HG02870 (cell line): ENCODE measurements around the gene UBC.
"Not testable (repeated sequence)": the region's sequence is repeated elsewhere in the genome, so short reads cannot be mapped to it uniquely, and the experiment has no call there.

Experiments
- ATAC-seq: cut with Tn5 transposase; IDR thresholded peaks from one replicate; pipeline ENCODE4 v1.9.1; 2021; ENCODE audit warnings: mild to moderate bottlenecking, moderate library complexity; ENCODE audit not compliant: unreplicated experiment

The UBC gene

GRCh38 chr12:124915239-124916236 lies 1.1 kb upstream of the UBC start:
- ATAC-seq, result peak; percentile 3

- peak; percentile 20 for ATAC-seq
These were observed 717 bp downstream of the UBC start for GRCh38 chr12:124913474-124914391.

- not testable (repeated sequence) for ATAC-seq
These were observed 1.7 kb downstream of the UBC start for GRCh38 chr12:124912529-124913287.

GRCh38 chr12:124911521-124911920 lies 2.9 kb downstream of the UBC start:
- not testable (repeated sequence) for ATAC-seq

GRCh38 chr12:124910561-124911478 lies 3.6 kb downstream of the UBC start:
- ATAC-seq, result no peak

- no peak for ATAC-seq
These were observed 4.5 kb downstream of the UBC start for GRCh38 chr12:124909831-124910560.

GRCh38 chr12:124906606-124907261 lies 7.7 kb downstream of the UBC start:
- ATAC-seq, result peak; percentile 50

- ATAC-seq, result no peak
These were observed 9.9 kb downstream of the UBC start for GRCh38 chr12:124904306-124905098.

GRCh38 chr12:124902916-124903315 lies 11.5 kb downstream of the UBC start:
- ATAC-seq, result peak; percentile 43

- no peak for ATAC-seq
These were observed 13.4 kb downstream of the UBC start for GRCh38 chr12:124901003-124901402.

- ATAC-seq, result not testable (repeated sequence)
These were observed 14.1 kb downstream of the UBC start for GRCh38 chr12:124900345-124900795.

- no peak for ATAC-seq
These were observed 15.5 kb downstream of the UBC start for GRCh38 chr12:124898923-124899294.

- no peak for ATAC-seq
These were observed 16.1 kb downstream of the UBC start for GRCh38 chr12:124898200-124898922.

GRCh38 chr12:124896461-124896860 lies 18.0 kb downstream of the UBC start:
- no peak for ATAC-seq

- peak; percentile 62 for ATAC-seq
These were observed 20.5 kb downstream of the UBC start for GRCh38 chr12:124893792-124894516.

- ATAC-seq, result no peak
These were observed 26.2 kb downstream of the UBC start for GRCh38 chr12:124888260-124888659.
